ENCODE measurements around the gene LY86. TPM values are rescaled to one million over a fixed set of nuclear protein-coding genes. Genes with fewer than 3 reads are reported as not detected.

The LY86 gene
- total and polyA plus RNA-seq, 2 of the 13 experiments (the other 11 are each of a cell fraction or from before 2014, with no cell fraction given) = not detected

- intact Hi-C loops (cut with micrococcal nuclease; ENCODE audit: unreplicated experiment) = no loop called here
- TF ChIP-seq YEATS2 (CRISPR knock-in tag; IDR thresholded peaks at IDR 0.05; ENCODE audit: borderline replicate concordance) (no peak), IRF9 (CRISPR knock-in tag; IDR thresholded peaks at IDR 0.05; ENCODE audit: borderline replicate concordance) (no peak), ISL2 (CRISPR knock-in tag; IDR thresholded peaks at IDR 0.05) (no peak), TFE3 (CRISPR knock-in tag; IDR thresholded peaks at IDR 0.05) (no peak), SSRP1 (CRISPR knock-in tag; IDR thresholded peaks at IDR 0.05) (no peak), FOSL2 (CRISPR knock-in tag; IDR thresholded peaks at IDR 0.05) (peak; percentile 27; the same call in 1 of the 2 replicates), MIER2 (CRISPR knock-in tag; IDR thresholded peaks at IDR 0.05) (no peak), ZHX1 (CRISPR knock-in tag; IDR thresholded peaks at IDR 0.05; ENCODE audit: low read depth) (no peak), ZHX2 (IDR thresholded peaks at IDR 0.05; ENCODE audit: low read depth) (no peak), ZHX2 (CRISPR knock-in tag; IDR thresholded peaks at IDR 0.05; ENCODE audit: borderline replicate concordance) (no peak), GTF3A (CRISPR knock-in tag; conservative IDR thresholded peaks at IDR 0.05) (no peak), SYNCRIP (IDR thresholded peaks at IDR 0.05; ENCODE audit: insufficient read depth, low read depth, low read length) (no peak), FOXA1 (IDR thresholded peaks at IDR 0.05) (no peak), FOXA1 (CRISPR knock-in tag; IDR thresholded peaks at IDR 0.05) (peak; percentile 68)
These were observed 108.5 kb downstream of the LY86 start for GRCh38 chr6:6696867-6697531.

More at GRCh38 chr6:6696867-6697531, 108.5 kb downstream of the LY86 start:
- peak; percentile 42 for FAIRE-seq
- ChIA-PET POLR2A (no interaction called here), CTCF (ENCODE audit: low intra/inter-chr PET ratio, low total read pairs) (no interaction called here)
- peak; percentile 29 for DNase-seq (ENCODE audit: low spot score)
- WGBS (ENCODE audit: low lambda C conversion rate) = 30% methylated on average over 9 of the region's 9 CpGs
- no peaks in the 10 kb centered on the region for H3K36me3 ChIP-seq (replicated peaks in 1 of 2; ENCODE audit: control insufficient read depth in 1 of 2, insufficient read depth in 2 of 2, low read length in 2 of 2)
- no peak overlapping the region for H2AFZ ChIP-seq (ENCODE audit: low read length)
- H3K27me3 ChIP-seq (ENCODE audit: control insufficient read depth in 1 of 2, insufficient read depth in 2 of 2, low read length in 2 of 2) = peaks cover 0 to 10% of the 10 kb centered on the region in 2 experiments; a peak in 2 of 5 replicates
- ATAC-seq = peak; percentile 50
- no peaks in the 10 kb centered on the region for H4K20me1 ChIP-seq (ENCODE audit: insufficient read depth, low read length)
- no peaks in the 10 kb centered on the region for H3K79me2 ChIP-seq (ENCODE audit: insufficient read depth, low read length)
- H3K9me3 ChIP-seq (ENCODE audit: low read length) = peaks cover under 1% of the 10 kb centered on the region; the same call in 1 of the 2 replicates
- H3K27ac ChIP-seq (ENCODE audit: extremely low read length, insufficient read depth, low read length) = no peak overlapping the region
- H3K4me1 ChIP-seq (ENCODE audit: insufficient read depth, low read length) = 0 out of 2 replicates have a peak, but pooled peaks cover 4% of the 10 kb centered on the region
- no peak overlapping the region for H3K9ac ChIP-seq (ENCODE audit: insufficient read depth, low read depth, low read length)
- no peak overlapping the region for H3K4me2 ChIP-seq (ENCODE audit: low read depth, low read length)
- H3K4me3 ChIP-seq (replicated peaks in 1 of 3; ENCODE audit: insufficient read depth in 1 of 3, low read depth in 2 of 3, low read length in 3 of 3) = no peak overlapping the region
- in situ Hi-C loops (cut with HindIII; ENCODE audit: extremely low pct_ligation_motif_present, low pct_unique_long_range_greater_than_20kb) = loop anchor here (25.0 kb wide), 1 partner anchor 915 kb away; no protein-coding TSS in a partner anchor
- BruUV-seq (replicated peaks) = no TSS peak
